RKO (cell line): ENCODE results near the gene EGFL6.
"Not testable (repeated sequence)": the region's sequence is repeated elsewhere in the genome, so short reads cannot be mapped to it uniquely, and the experiment has no call there.

Experiments used
- DNase-seq: peaks from one replicate; pipeline ENCODE4 v3.0.0-alpha.2; 2016; ENCODE audit warnings: low spot score

Gene EGFL6

GRCh38 chrX:13597874-13598273 is 28.5 kb downstream of the EGFL6 start:
- no peak for DNase-seq

GRCh38 chrX:13598877-13599276 is 29.5 kb downstream of the EGFL6 start:
- DNase-seq: peak; percentile 33

GRCh38 chrX:13599491-13599890 is 30.1 kb downstream of the EGFL6 start:
- no peak for DNase-seq

GRCh38 chrX:13605611-13606010 is 36.2 kb downstream of the EGFL6 start:
- DNase-seq: no peak

- no peak for DNase-seq
These were observed 38.1 kb downstream of the EGFL6 start for GRCh38 chrX:13607331-13607995.

GRCh38 chrX:13607996-13608365 is 38.6 kb downstream of the EGFL6 start:
- DNase-seq: no peak

GRCh38 chrX:13614154-13614553 is 44.8 kb downstream of the EGFL6 start:
- DNase-seq: no peak

- no peak for DNase-seq
These were observed 50.8 kb downstream of the EGFL6 start for GRCh38 chrX:13620207-13620606.

- DNase-seq: no peak
These were observed 53.1 kb downstream of the EGFL6 start for GRCh38 chrX:13622401-13622964.

GRCh38 chrX:13627306-13627705 is 57.9 kb downstream of the EGFL6 start:
- no peak for DNase-seq

- not testable (repeated sequence) for DNase-seq
These were observed 67.8 kb downstream of the EGFL6 start for GRCh38 chrX:13637224-13637623.

- no peak for DNase-seq
These were observed 68.6 kb downstream of the EGFL6 start for GRCh38 chrX:13638021-13638420.

- no peak for DNase-seq
These were observed 69.4 kb downstream of the EGFL6 start for GRCh38 chrX:13638826-13639225.

- not testable (repeated sequence) for DNase-seq
These were observed 72.3 kb downstream of the EGFL6 start for GRCh38 chrX:13641684-13642083.

- no peak for DNase-seq
These were observed 76.2 kb downstream of the EGFL6 start for GRCh38 chrX:13645464-13646153.

- DNase-seq: peak; percentile 67
These were observed 76.8 kb downstream of the EGFL6 start for GRCh38 chrX:13646154-13646549.

- DNase-seq: peak; percentile 9
These were observed 78.4 kb downstream of the EGFL6 start for GRCh38 chrX:13647709-13648212.

- not testable (repeated sequence) for DNase-seq
These were observed 78.9 kb downstream of the EGFL6 start for GRCh38 chrX:13648336-13648735.

GRCh38 chrX:13649838-13650237 is 80.4 kb downstream of the EGFL6 start:
- DNase-seq: no peak

GRCh38 chrX:13650318-13650717 is 80.9 kb downstream of the EGFL6 start:
- no peak for DNase-seq

GRCh38 chrX:13651150-13651549 is 81.7 kb downstream of the EGFL6 start:
- DNase-seq: no peak

GRCh38 chrX:13652287-13652793 is 82.9 kb downstream of the EGFL6 start:
- DNase-seq: peak; percentile 84
